Stimulated activated CD8-positive, alpha-beta memory T cell treated with anti-CD3 and anti-CD28 coated beads, Interleukin-4, amount 100 ng/mL, for 4 hours (primary cell): ENCODE measurements around the gene KIF26B.
"Not testable (repeated sequence)": the region's sequence is repeated elsewhere in the genome, so short reads cannot be mapped to it uniquely, and the experiment has no call there.

Source experiments
- DNase-seq, 2 donors: peaks; one replicate each; pipeline ENCODE4 v3.0.0-alpha.2; 2020; ENCODE audit warnings: low read depth in 2 of 2, low spot score in 1 of 2

The KIF26B gene

GRCh38 chr1:245154429-245155271 is at the start of gene KIF26B:
KIF26B (plus strand) TSS chr1:245154985; CDS start chr1:245155425, 440 bp downstream.
- no peak for DNase-seq

- DNase-seq, result no peak
These were observed 49.7 kb upstream of the KIF26B start for GRCh38 chr1:245105042-245105441.

- DNase-seq, result no peak
These were observed 48.9 kb upstream of the KIF26B start for GRCh38 chr1:245105815-245106410.

- no peak for DNase-seq
These were observed 47.0 kb upstream of the KIF26B start for GRCh38 chr1:245107776-245108114.

- no peak for DNase-seq
These were observed 46.5 kb upstream of the KIF26B start for GRCh38 chr1:245108246-245108645.

- no peak for DNase-seq
These were observed 45.9 kb upstream of the KIF26B start for GRCh38 chr1:245108909-245109308.

GRCh38 chr1:245110406-245110805 is 44.4 kb upstream of the KIF26B start:
- DNase-seq, result no peak

- DNase-seq, result no peak
These were observed 43.7 kb upstream of the KIF26B start for GRCh38 chr1:245111073-245111472.

GRCh38 chr1:245113649-245114048 is 41.1 kb upstream of the KIF26B start:
- no peak for DNase-seq

GRCh38 chr1:245116131-245116530 is 38.7 kb upstream of the KIF26B start:
- DNase-seq, result no peak

- no peak for DNase-seq
These were observed 38.0 kb upstream of the KIF26B start for GRCh38 chr1:245116751-245117150.

- DNase-seq, result no peak
These were observed 36.7 kb upstream of the KIF26B start for GRCh38 chr1:245118066-245118465.

GRCh38 chr1:245118806-245119205 is 36.0 kb upstream of the KIF26B start:
- no peak for DNase-seq

GRCh38 chr1:245121523-245121922 is 33.3 kb upstream of the KIF26B start:
- DNase-seq, result no peak

- no peak for DNase-seq
These were observed 30.5 kb upstream of the KIF26B start for GRCh38 chr1:245124241-245124640.

- no peak for DNase-seq
These were observed 30.1 kb upstream of the KIF26B start for GRCh38 chr1:245124644-245125043.

- no peak for DNase-seq
These were observed 28.3 kb upstream of the KIF26B start for GRCh38 chr1:245126530-245126929.

GRCh38 chr1:245128381-245129101 is 26.2 kb upstream of the KIF26B start:
- no peak for DNase-seq

- DNase-seq, result no peak
These were observed 25.2 kb upstream of the KIF26B start for GRCh38 chr1:245129319-245130240.

- not testable (repeated sequence) for DNase-seq
These were observed 24.3 kb upstream of the KIF26B start for GRCh38 chr1:245130281-245131025.
